ENCODE results near the gene EFHC2.
A peak's percentile ranks its signal among the peaks of the same experiment; 100 is the strongest.

The EFHC2 gene

GRCh38 chrX:44344687-44345086, 1.2 kb upstream of the EFHC2 start:
- no peak for DNase-seq (ENCODE audit: low read depth, low spot score)
- Histone ChIP-seq H3K27me3 (ENCODE audit: insufficient read depth, insufficient read length) (no peaks in the 10 kb centered on the region), H3K36me3 (ENCODE audit: insufficient read depth, insufficient read length, low read length) (no peaks in the 10 kb centered on the region), H3K9ac (ENCODE audit: insufficient read length, low read depth) (no peak overlapping the region), H3K9me3 (ENCODE audit: insufficient read depth, low read length) (no peaks in the 10 kb centered on the region), H3K4me3 (ENCODE audit: insufficient read length, low read depth) (no peak overlapping the region), H3K4me1 (ENCODE audit: insufficient read depth, insufficient read length) (no peaks in the 10 kb centered on the region)
- TF ChIP-seq ZNF274 (IDR thresholded peaks at IDR 0.05; ENCODE audit: low read depth, low read length) (no peak), YY1 (IDR thresholded peaks at IDR 0.05; ENCODE audit: insufficient read depth, insufficient read length) (no peak), SUZ12 (IDR thresholded peaks at IDR 0.05; ENCODE audit: extremely low read depth, insufficient read depth, insufficient read length) (no peak)

GRCh38 chrX:44344194-44344593, 722 bp upstream of the EFHC2 start:
- no peak for DNase-seq (ENCODE audit: low read depth, low spot score)
- Histone ChIP-seq H3K4me3 (ENCODE audit: insufficient read length, low read depth) (no peak overlapping the region), H3K27me3 (ENCODE audit: insufficient read depth, insufficient read length) (no peaks in the 10 kb centered on the region), H3K9ac (ENCODE audit: insufficient read length, low read depth) (no peak overlapping the region), H3K9me3 (ENCODE audit: insufficient read depth, low read length) (no peaks in the 10 kb centered on the region), H3K36me3 (ENCODE audit: insufficient read depth, insufficient read length, low read length) (no peaks in the 10 kb centered on the region), H3K4me1 (ENCODE audit: insufficient read depth, insufficient read length) (no peaks in the 10 kb centered on the region)
- TF ChIP-seq SUZ12 (IDR thresholded peaks at IDR 0.05; ENCODE audit: extremely low read depth, insufficient read depth, insufficient read length) (no peak), YY1 (IDR thresholded peaks at IDR 0.05; ENCODE audit: insufficient read depth, insufficient read length) (no peak), ZNF274 (IDR thresholded peaks at IDR 0.05; ENCODE audit: low read depth, low read length) (no peak)

GRCh38 chrX:44342866-44343265, 606 bp downstream of the EFHC2 start:
- no peak for DNase-seq (ENCODE audit: low read depth, low spot score)
- Histone ChIP-seq H3K9ac (ENCODE audit: insufficient read length, low read depth) (no peak overlapping the region), H3K36me3 (ENCODE audit: insufficient read depth, insufficient read length, low read length) (no peaks in the 10 kb centered on the region), H3K4me1 (ENCODE audit: insufficient read depth, insufficient read length) (no peaks in the 10 kb centered on the region), H3K27me3 (ENCODE audit: insufficient read depth, insufficient read length) (no peaks in the 10 kb centered on the region), H3K4me3 (ENCODE audit: insufficient read length, low read depth) (peak overlapping the region; percentile 57), H3K9me3 (ENCODE audit: insufficient read depth, low read length) (no peaks in the 10 kb centered on the region)
- TF ChIP-seq YY1 (IDR thresholded peaks at IDR 0.05; ENCODE audit: insufficient read depth, insufficient read length) (no peak), ZNF274 (IDR thresholded peaks at IDR 0.05; ENCODE audit: low read depth, low read length) (no peak), SUZ12 (IDR thresholded peaks at IDR 0.05; ENCODE audit: extremely low read depth, insufficient read depth, insufficient read length) (no peak)

GRCh38 chrX:44338361-44338760, 5.1 kb downstream of the EFHC2 start:
- H3K27me3 ChIP-seq (ENCODE audit: insufficient read depth, insufficient read length) = no peaks in the 10 kb centered on the region
- H3K4me3 ChIP-seq (ENCODE audit: insufficient read length, low read depth) = no peak overlapping the region
- no peaks in the 10 kb centered on the region for H3K4me1 ChIP-seq (ENCODE audit: insufficient read depth, insufficient read length)
- no peak for DNase-seq (ENCODE audit: low read depth, low spot score)
- no peak for TF ChIP-seq SUZ12 (IDR thresholded peaks at IDR 0.05; ENCODE audit: extremely low read depth, insufficient read depth, insufficient read length)
- TF ChIP-seq ZNF274 (IDR thresholded peaks at IDR 0.05; ENCODE audit: low read depth, low read length) = no peak
- TF ChIP-seq YY1 (IDR thresholded peaks at IDR 0.05; ENCODE audit: insufficient read depth, insufficient read length) = no peak
- no peaks in the 10 kb centered on the region for H3K36me3 ChIP-seq (ENCODE audit: insufficient read depth, insufficient read length, low read length)
- H3K9ac ChIP-seq (ENCODE audit: insufficient read length, low read depth) = no peak overlapping the region
- H3K9me3 ChIP-seq (ENCODE audit: insufficient read depth, low read length) = peaks cover 4% of the 10 kb centered on the region; the same call in 1 of the 2 replicates

- TF ChIP-seq SUZ12 (IDR thresholded peaks at IDR 0.05; ENCODE audit: extremely low read depth, insufficient read depth, insufficient read length) = no peak
- H3K36me3 ChIP-seq (ENCODE audit: insufficient read depth, insufficient read length, low read length) = no peaks in the 10 kb centered on the region
- no peak overlapping the region for H3K9ac ChIP-seq (ENCODE audit: insufficient read length, low read depth)
- no peaks in the 10 kb centered on the region for H3K27me3 ChIP-seq (ENCODE audit: insufficient read depth, insufficient read length)
- no peaks in the 10 kb centered on the region for H3K4me1 ChIP-seq (ENCODE audit: insufficient read depth, insufficient read length)
- DNase-seq (ENCODE audit: low read depth, low spot score) = no peak
- H3K4me3 ChIP-seq (ENCODE audit: insufficient read length, low read depth) = no peak overlapping the region
- H3K9me3 ChIP-seq (ENCODE audit: insufficient read depth, low read length) = peaks cover 16% of the 10 kb centered on the region
Measured at GRCh38 chrX:44332437-44332836, 11.0 kb downstream of the EFHC2 start.

GRCh38 chrX:44330227-44330626, 13.2 kb downstream of the EFHC2 start:
- DNase-seq (ENCODE audit: low read depth, low spot score) = no peak
- Histone ChIP-seq H3K9ac (ENCODE audit: insufficient read length, low read depth) (no peak overlapping the region), H3K9me3 (ENCODE audit: insufficient read depth, low read length) (peaks cover 16% of the 10 kb centered on the region), H3K4me3 (ENCODE audit: insufficient read length, low read depth) (no peak overlapping the region), H3K4me1 (ENCODE audit: insufficient read depth, insufficient read length) (no peaks in the 10 kb centered on the region), H3K36me3 (ENCODE audit: insufficient read depth, insufficient read length, low read length) (no peaks in the 10 kb centered on the region), H3K27me3 (ENCODE audit: insufficient read depth, insufficient read length) (no peaks in the 10 kb centered on the region)
- TF ChIP-seq SUZ12 (IDR thresholded peaks at IDR 0.05; ENCODE audit: extremely low read depth, insufficient read depth, insufficient read length) (no peak), YY1 (IDR thresholded peaks at IDR 0.05; ENCODE audit: insufficient read depth, insufficient read length) (no peak), ZNF274 (IDR thresholded peaks at IDR 0.05; ENCODE audit: low read depth, low read length) (no peak)

GRCh38 chrX:44319550-44319949, 23.9 kb downstream of the EFHC2 start:
- H3K9ac ChIP-seq (ENCODE audit: insufficient read length, low read depth) = no peak overlapping the region
- no peaks in the 10 kb centered on the region for H3K9me3 ChIP-seq (ENCODE audit: insufficient read depth, low read length)
- no peak for DNase-seq (ENCODE audit: low read depth, low spot score)
- H3K4me1 ChIP-seq (ENCODE audit: insufficient read depth, insufficient read length) = no peaks in the 10 kb centered on the region
- TF ChIP-seq ZNF274 (IDR thresholded peaks at IDR 0.05; ENCODE audit: low read depth, low read length) (no peak), YY1 (IDR thresholded peaks at IDR 0.05; ENCODE audit: insufficient read depth, insufficient read length) (no peak), SUZ12 (IDR thresholded peaks at IDR 0.05; ENCODE audit: extremely low read depth, insufficient read depth, insufficient read length) (no peak)
- no peaks in the 10 kb centered on the region for H3K27me3 ChIP-seq (ENCODE audit: insufficient read depth, insufficient read length)
- no peak overlapping the region for H3K4me3 ChIP-seq (ENCODE audit: insufficient read length, low read depth)
- H3K36me3 ChIP-seq (ENCODE audit: insufficient read depth, insufficient read length, low read length) = no peaks in the 10 kb centered on the region

- no peak for DNase-seq (ENCODE audit: low read depth, low spot score)
- Histone ChIP-seq H3K27me3 (ENCODE audit: insufficient read depth, insufficient read length) (no peaks in the 10 kb centered on the region), H3K9me3 (ENCODE audit: insufficient read depth, low read length) (no peaks in the 10 kb centered on the region), H3K36me3 (ENCODE audit: insufficient read depth, insufficient read length, low read length) (no peaks in the 10 kb centered on the region), H3K4me1 (ENCODE audit: insufficient read depth, insufficient read length) (no peaks in the 10 kb centered on the region), H3K4me3 (ENCODE audit: insufficient read length, low read depth) (no peak overlapping the region), H3K9ac (ENCODE audit: insufficient read length, low read depth) (no peak overlapping the region)
- no peak for TF ChIP-seq ZNF274 (IDR thresholded peaks at IDR 0.05; ENCODE audit: low read depth, low read length)
- no peak for TF ChIP-seq SUZ12 (IDR thresholded peaks at IDR 0.05; ENCODE audit: extremely low read depth, insufficient read depth, insufficient read length)
- TF ChIP-seq YY1 (IDR thresholded peaks at IDR 0.05; ENCODE audit: insufficient read depth, insufficient read length) = no peak
Measured at GRCh38 chrX:44317181-44317580, 26.3 kb downstream of the EFHC2 start.
